A549 (cell line): ENCODE measurements around the gene CD53.

Experiments
- JUNB ChIP-seq: fragments of >200 bp; sonication (Bioruptor Twin); formaldehyde crosslinking; IDR thresholded peaks from 2 replicates; pipeline ENCODE4 v1.6.1; 2016
- MAFK ChIP-seq: fragments of 450-650 bp; IDR thresholded peaks from 2 replicates; pipeline ENCODE4 v1.6.1; 2014; ENCODE audit not compliant: partially characterized antibody
- MAX ChIP-seq: IDR thresholded peaks from 2 replicates; pipeline ENCODE4 v1.6.1; 2012
- PHF8 ChIP-seq: fragments of 200-600 bp; sonication (generic); IDR thresholded peaks from 2 replicates; pipeline ENCODE4 v1.6.1; 2016; ENCODE audit warnings: low read depth, mild to moderate bottlenecking, antibody characterized with exemption, moderate library complexity, borderline replicate concordance
- POLR2AphosphoS2 ChIP-seq: conservative IDR thresholded peaks from 2 replicates; pipeline ENCODE4 v1.6.1; 2012; ENCODE audit warnings: low read length, improper control_type of control experiment, inconsistent platforms
- REST ChIP-seq: fragments of 200-600 bp; sonication (generic); IDR thresholded peaks from 2 replicates; pipeline ENCODE4 v1.6.1; 2016; ENCODE audit warnings: antibody characterized with exemption, mild to moderate bottlenecking, moderate library complexity
- USF2 ChIP-seq: fragments of 450-650 bp; IDR thresholded peaks from 2 replicates; pipeline ENCODE4 v1.6.1; 2014; ENCODE audit warnings: antibody characterized with exemption

- no peak for TF ChIP-seq POLR2AphosphoS2
- TF ChIP-seq PHF8, result no peak
- TF ChIP-seq REST, result no peak
- no peak for TF ChIP-seq USF2
- TF ChIP-seq MAX, result no peak
- no peak for TF ChIP-seq JUNB
- no peak for TF ChIP-seq MAFK
Measured at GRCh38 chr1:110860174-110860573, 12.8 kb upstream of the CD53 start.
